Loucy (cell line): ENCODE measurements around the gene B4GALT3.

Source experiments
- H2AFZ ChIP-seq: fragments of 200-600 bp; sonication (generic); 2 replicates; pipeline ENCODE4 v1.6.0; 2016; ENCODE audit warnings: antibody characterized with exemption, mild to moderate bottlenecking, low read length, moderate library complexity
- H3F3A ChIP-seq: fragments of 200-600 bp; 2 replicates; pipeline ENCODE4 v1.6.0; 2016; ENCODE audit warnings: antibody characterized with exemption, low read depth, mild to moderate bottlenecking
- H3K27me3 ChIP-seq: fragments of 200-600 bp; sonication (generic); 2 replicates; pipeline ENCODE4 v1.6.1; 2014; ENCODE audit warnings: low read length, mild to moderate bottlenecking; ENCODE audit not compliant: insufficient read depth, poor library complexity, severe bottlenecking
- H3K36me3 ChIP-seq: fragments of 200-600 bp; sonication (generic); 2 replicates; pipeline ENCODE4 v1.6.1; 2016; ENCODE audit warnings: low read length; ENCODE audit not compliant: insufficient read depth
- H3K4me1 ChIP-seq: fragments of 200-600 bp; sonication (generic); 2 replicates; pipeline ENCODE4 v1.5.1; 2014; ENCODE audit warnings: low read length, mild to moderate bottlenecking; ENCODE audit not compliant: insufficient read depth, poor library complexity, severe bottlenecking
- H3K4me2 ChIP-seq: fragments of 200-600 bp; sonication (generic); 2 replicates; pipeline ENCODE4 v1.6.0; 2014; ENCODE audit warnings: antibody characterized with exemption, low read length, low read depth, mild to moderate bottlenecking; ENCODE audit not compliant: poor library complexity, severe bottlenecking
- H3K4me3 ChIP-seq: fragments of 200-600 bp; sonication (generic); 2 replicates; pipeline ENCODE4 v1.5.1; 2014; ENCODE audit warnings: low read length, mild to moderate bottlenecking, mixed read lengths; ENCODE audit not compliant: poor library complexity, severe bottlenecking
- H3K79me2 ChIP-seq: fragments of 200-600 bp; sonication (generic); 2 replicates; pipeline ENCODE4 v1.6.1; 2014; ENCODE audit warnings: low read length; ENCODE audit not compliant: insufficient read depth
- H3K9ac ChIP-seq: fragments of 200-600 bp; sonication (generic); 2 replicates; pipeline ENCODE4 v1.6.0; 2014; ENCODE audit warnings: mild to moderate bottlenecking, low read depth, low read length, moderate library complexity; ENCODE audit not compliant: poor library complexity, severe bottlenecking
- H3K9me2 ChIP-seq: fragments of 200-600 bp; sonication (generic); replicated peaks from 2 replicates; pipeline ENCODE4 v1.6.1; 2016; ENCODE audit warnings: low read depth, low read length, mixed read lengths
- H3K9me3 ChIP-seq: fragments of 200-600 bp; sonication (generic); 2 replicates; pipeline ENCODE4 v1.6.1; 2014; ENCODE audit warnings: mild to moderate bottlenecking, antibody characterized with exemption, low read length, low read depth; ENCODE audit not compliant: insufficient read depth
- H4K20me1 ChIP-seq: fragments of 200-600 bp; sonication (generic); 2 replicates; pipeline ENCODE4 v1.6.0; 2014; ENCODE audit warnings: antibody characterized with exemption, low read length, mild to moderate bottlenecking; ENCODE audit not compliant: insufficient read depth, poor library complexity, severe bottlenecking
- EZH2phosphoT487 ChIP-seq: fragments of 200-600 bp; IDR thresholded peaks from 2 replicates; pipeline ENCODE4 v1.6.1; 2018; ENCODE audit warnings: antibody characterized with exemption, mild to moderate bottlenecking, moderate library complexity, borderline replicate concordance
- TF ChIP-seq, protein P1 (sequence below): fragments of 200-600 bp; sonication (generic); conservative IDR thresholded peaks from 2 replicates; pipeline ENCODE4 v1.5.1; 2014; ENCODE audit warnings: mild to moderate bottlenecking, antibody characterized with exemption, low read length

The B4GALT3 gene

DNA sequence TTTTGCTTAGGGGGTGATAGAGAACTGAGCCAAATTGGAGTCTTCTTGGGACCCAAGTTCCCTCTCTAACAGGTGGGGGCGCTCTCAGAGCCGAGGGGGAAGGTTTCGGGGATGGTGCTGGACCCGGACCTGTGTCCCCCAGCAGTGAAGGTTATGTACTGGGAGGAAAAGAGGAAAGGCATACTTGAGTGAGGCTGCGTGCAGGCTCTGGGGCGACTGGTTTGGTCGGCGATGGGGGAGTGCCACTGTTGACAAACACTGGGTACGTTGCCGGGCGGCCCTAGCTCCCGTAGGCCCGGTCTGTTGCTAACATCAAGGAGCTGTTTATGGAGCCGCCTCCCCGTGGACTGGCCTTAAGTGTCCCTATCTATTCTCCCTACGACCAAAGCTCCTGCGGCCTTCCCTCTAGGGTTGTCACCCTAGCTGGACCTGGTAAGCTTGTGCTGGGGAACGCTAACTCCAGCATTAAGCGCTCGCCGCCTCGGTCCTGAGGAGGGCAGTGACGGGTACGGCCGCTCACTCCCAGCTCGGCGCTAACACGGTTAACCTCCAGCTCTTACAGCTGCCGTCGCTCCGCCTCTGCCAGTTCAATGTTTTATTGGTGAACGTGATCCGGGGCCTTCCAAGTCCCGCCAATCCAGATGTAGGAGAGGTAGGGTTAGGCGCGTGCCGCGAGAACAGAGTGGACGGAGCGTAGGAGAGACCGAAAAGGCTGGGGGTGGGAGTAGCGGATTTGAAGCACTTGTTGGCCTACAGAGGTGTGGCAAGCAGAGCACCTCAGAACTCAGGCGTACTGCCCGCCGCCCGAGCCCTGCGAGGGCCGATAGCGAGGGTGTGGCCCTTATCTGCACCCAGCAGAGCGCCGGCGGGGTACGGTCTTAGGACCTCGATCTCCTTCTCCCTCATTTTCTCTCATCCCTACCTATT lies 11.3 kb downstream of the B4GALT3 start, which contains the start of gene PPOX:
PPOX (plus strand) TSS at position 685 of the 927 bp plus-strand sequence. CDS start 422 bp downstream, outside the sequence.
- Histone ChIP-seq H3K4me1 (peaks cover 14% of the 10 kb centered on the region), H3K4me2 (peak within 1 kb of the TSS; percentile 89), H2AFZ (peak within 1 kb of the TSS; percentile 76), H4K20me1 (no peaks in the 10 kb centered on the region), H3K27me3 (no peaks in the 10 kb centered on the region), H3F3A (no peaks in the 10 kb centered on the region), H3K9me2 (no peaks in the 10 kb centered on the region), H3K79me2 (peaks cover 11% of the 10 kb centered on the region; the same call in 1 of the 2 replicates), H3K36me3 (peaks cover 7% of the 10 kb centered on the region; the same call in 1 of the 2 replicates), H3K9me3 (no peaks in the 10 kb centered on the region), H3K4me3 (peak within 1 kb of the TSS; percentile 88), H3K9ac (peak within 1 kb of the TSS; percentile 83)
- TF ChIP-seq, protein P1, sequence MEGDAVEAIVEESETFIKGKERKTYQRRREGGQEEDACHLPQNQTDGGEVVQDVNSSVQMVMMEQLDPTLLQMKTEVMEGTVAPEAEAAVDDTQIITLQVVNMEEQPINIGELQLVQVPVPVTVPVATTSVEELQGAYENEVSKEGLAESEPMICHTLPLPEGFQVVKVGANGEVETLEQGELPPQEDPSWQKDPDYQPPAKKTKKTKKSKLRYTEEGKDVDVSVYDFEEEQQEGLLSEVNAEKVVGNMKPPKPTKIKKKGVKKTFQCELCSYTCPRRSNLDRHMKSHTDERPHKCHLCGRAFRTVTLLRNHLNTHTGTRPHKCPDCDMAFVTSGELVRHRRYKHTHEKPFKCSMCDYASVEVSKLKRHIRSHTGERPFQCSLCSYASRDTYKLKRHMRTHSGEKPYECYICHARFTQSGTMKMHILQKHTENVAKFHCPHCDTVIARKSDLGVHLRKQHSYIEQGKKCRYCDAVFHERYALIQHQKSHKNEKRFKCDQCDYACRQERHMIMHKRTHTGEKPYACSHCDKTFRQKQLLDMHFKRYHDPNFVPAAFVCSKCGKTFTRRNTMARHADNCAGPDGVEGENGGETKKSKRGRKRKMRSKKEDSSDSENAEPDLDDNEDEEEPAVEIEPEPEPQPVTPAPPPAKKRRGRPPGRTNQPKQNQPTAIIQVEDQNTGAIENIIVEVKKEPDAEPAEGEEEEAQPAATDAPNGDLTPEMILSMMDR: peak; percentile 83
- TF ChIP-seq EZH2phosphoT487: no peak

DNA sequence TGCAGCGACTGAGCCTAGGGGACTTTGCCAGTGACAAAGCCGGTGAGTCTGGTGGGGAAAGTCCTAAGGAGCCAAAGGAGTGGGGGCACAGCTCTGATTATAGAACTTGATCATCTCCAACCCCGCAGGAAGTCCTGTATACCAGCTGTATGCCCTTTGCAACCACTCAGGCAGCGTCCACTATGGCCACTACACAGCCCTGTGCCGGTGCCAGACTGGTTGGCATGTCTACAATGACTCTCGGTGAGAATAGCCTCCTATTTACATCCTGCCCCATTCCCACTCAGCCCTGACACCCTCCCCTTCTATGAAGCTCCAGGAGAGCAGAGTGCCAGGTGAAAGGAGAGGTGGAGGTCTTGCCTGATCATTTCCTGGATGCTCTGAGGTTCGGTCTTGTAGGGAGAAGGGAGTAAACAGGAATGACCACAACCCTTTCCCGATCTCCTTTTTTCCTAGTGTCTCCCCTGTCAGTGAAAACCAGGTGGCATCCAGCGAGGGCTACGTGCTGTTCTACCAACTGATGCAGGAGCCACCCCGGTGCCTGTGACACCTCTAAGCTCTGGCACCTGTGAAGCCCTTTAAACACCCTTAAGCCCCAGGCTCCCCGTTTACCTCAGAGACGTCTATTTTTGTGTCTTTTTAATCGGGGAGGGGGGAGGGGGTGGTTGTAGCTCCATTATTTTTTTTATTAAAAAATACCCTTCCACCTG lies 12.3 kb downstream of the B4GALT3 start:
- Histone ChIP-seq H3K4me2 (peak overlapping the region; percentile 89), H3K79me2 (peaks cover 21% of the 10 kb centered on the region), H3K4me1 (peaks cover 24% of the 10 kb centered on the region), H4K20me1 (no peaks in the 10 kb centered on the region), H3K9me3 (no peaks in the 10 kb centered on the region), H3K36me3 (no peaks in the 10 kb centered on the region), H3F3A (no peaks in the 10 kb centered on the region), H3K9me2 (no peaks in the 10 kb centered on the region), H3K27me3 (no peaks in the 10 kb centered on the region), H2AFZ (no peak overlapping the region), H3K9ac (peak overlapping the region; percentile 62), H3K4me3 (peak overlapping the region; percentile 88)
- TF ChIP-seq, protein P1: no peak
- TF ChIP-seq EZH2phosphoT487: no peak

DNA sequence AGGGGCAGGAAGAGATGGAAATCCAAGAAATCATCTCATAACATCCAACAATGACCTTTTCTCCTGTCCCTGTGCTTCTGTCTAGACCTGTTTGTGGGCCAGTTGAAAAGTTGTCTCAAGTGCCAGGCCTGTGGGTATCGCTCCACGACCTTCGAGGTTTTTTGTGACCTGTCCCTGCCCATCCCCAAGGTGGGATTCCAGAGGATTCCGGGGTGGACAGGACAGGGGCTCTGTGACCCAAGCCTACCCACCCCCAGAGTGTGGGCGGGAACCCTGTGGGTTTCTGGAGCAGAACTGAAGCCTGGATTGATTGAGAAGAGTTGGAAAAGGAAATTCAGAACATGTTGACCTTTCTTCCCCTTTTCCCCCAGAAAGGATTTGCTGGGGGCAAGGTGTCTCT lies 13.5 kb downstream of the B4GALT3 start:
- Histone ChIP-seq H4K20me1 (no peaks in the 10 kb centered on the region), H2AFZ (no peak overlapping the region), H3K36me3 (no peaks in the 10 kb centered on the region; the same call in 1 of the 2 replicates), H3K4me1 (peaks cover 32% of the 10 kb centered on the region), H3F3A (no peaks in the 10 kb centered on the region), H3K79me2 (peaks cover 28% of the 10 kb centered on the region), H3K9me2 (no peaks in the 10 kb centered on the region), H3K4me2 (no peak overlapping the region), H3K4me3 (no peak overlapping the region), H3K9ac (no peak overlapping the region), H3K27me3 (no peaks in the 10 kb centered on the region), H3K9me3 (no peaks in the 10 kb centered on the region)
- TF ChIP-seq EZH2phosphoT487: no peak
- TF ChIP-seq, protein P1: no peak
